ENCODE results near the gene GRAP2. TPM values are rescaled to one million over a fixed set of nuclear protein-coding genes. Genes with fewer than 3 reads are reported as not detected.

The GRAP2 gene
- total RNA-seq, 4 donors from 2014 or later, result 0.76 to 11.1 (median 1.1) TPM

DNA sequence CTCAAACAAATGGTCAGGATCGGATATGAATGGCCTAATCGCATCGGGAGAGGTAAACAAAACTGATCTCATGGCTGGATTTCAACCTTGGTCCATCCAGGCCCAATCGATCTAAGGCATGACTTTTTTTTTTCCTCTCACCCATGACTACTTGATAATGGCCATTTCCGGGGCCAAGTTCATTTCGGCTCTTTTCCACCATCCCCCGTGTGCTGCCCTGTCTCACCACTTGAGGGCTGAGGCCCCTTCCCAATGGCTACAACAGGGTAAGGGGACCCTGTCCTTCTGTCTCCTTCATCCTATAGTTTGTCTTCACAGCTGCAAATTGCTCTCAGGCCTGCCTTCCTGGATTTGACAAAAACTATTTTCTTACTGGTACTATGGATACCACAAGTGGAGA lies 26.7 kb downstream of the GRAP2 start:
- H3K27me3 ChIP-seq, result peaks cover 0 to 58% (median 0%) of the 10 kb centered on the region in 4 donors
- no peaks in the 10 kb centered on the region for H3K36me3 ChIP-seq
- H3K9me3 ChIP-seq, result no peaks in the 10 kb centered on the region
- intact Hi-C loops (cut with DNase I), result no loop called here
- peak overlapping the region in 2 of 4 donors; percentile 19 to 23 for H3K4me3 ChIP-seq
- WGBS, 2 donors, result 53 to 74% methylated on average over 7 of the region's 7 CpGs
- H3K27ac ChIP-seq, result peak overlapping the region in 1 of 4 donors; percentile 34
- TF ChIP-seq POLR2A (IDR thresholded peaks at IDR 0.05), result no peak
- TF ChIP-seq, protein P1, sequence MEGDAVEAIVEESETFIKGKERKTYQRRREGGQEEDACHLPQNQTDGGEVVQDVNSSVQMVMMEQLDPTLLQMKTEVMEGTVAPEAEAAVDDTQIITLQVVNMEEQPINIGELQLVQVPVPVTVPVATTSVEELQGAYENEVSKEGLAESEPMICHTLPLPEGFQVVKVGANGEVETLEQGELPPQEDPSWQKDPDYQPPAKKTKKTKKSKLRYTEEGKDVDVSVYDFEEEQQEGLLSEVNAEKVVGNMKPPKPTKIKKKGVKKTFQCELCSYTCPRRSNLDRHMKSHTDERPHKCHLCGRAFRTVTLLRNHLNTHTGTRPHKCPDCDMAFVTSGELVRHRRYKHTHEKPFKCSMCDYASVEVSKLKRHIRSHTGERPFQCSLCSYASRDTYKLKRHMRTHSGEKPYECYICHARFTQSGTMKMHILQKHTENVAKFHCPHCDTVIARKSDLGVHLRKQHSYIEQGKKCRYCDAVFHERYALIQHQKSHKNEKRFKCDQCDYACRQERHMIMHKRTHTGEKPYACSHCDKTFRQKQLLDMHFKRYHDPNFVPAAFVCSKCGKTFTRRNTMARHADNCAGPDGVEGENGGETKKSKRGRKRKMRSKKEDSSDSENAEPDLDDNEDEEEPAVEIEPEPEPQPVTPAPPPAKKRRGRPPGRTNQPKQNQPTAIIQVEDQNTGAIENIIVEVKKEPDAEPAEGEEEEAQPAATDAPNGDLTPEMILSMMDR (IDR thresholded peaks at IDR 0.05), result peak in 1 of 6 experiments; percentile 25
- no peak for DNase-seq
- H3K4me1 ChIP-seq, result peaks cover 0 to 22% (median 12%) of the 10 kb centered on the region in 3 donors

DNA sequence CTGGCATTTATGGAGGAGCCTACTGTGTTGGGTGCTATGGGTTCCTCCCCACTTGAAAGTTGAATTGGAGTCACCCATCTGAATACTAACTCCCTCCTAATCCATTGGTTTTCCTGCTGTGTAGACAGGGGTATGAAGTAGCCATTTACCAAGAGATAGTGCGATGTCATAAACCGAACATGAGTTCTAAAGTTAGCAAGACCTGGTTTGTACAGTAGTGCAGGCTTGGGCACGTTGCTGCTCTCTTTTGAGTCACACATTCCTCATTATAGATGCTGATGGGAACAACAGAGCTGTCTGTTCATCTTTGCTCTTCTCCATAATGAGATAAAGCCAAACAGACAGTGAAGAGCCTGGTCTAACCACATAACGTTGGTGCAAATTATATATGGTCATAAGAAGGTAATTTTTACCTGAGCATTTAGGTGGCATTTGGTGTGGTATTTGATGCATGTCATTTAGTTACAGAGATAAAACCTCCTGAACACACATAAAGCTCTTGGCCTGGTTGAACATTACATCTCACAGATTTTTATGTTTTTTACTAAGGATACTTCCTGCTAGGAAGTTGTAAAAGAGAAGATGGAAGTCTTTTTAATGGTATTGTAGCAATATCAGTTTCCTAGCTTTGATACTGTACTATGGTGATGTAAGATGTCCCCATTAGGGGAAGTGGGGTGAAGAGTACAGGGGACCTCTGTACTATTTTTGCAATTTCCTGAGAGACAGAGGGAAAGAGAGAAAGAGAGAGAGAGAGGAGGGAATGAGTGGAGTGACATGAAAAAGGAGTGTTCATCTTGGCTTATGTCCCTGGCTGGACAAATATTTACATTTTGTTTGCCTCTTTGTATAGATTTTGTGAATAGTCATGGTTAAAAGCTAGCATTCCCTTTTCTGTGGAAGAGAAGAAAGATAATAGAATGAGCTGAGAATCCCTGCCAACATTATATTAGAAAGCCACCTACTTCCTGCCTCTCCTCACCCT lies 27.9 kb downstream of the GRAP2 start:
- TF ChIP-seq, protein P1 (IDR thresholded peaks at IDR 0.05), result no peak
- TF ChIP-seq POLR2A (IDR thresholded peaks at IDR 0.05), result no peak
- intact Hi-C loops (cut with DNase I), result no loop called here
- 23 to 38% methylated on average over 4 of the region's 4 CpGs for WGBS, 2 donors
- Histone ChIP-seq H3K36me3 (no peaks in the 10 kb centered on the region), H3K4me3 (peak overlapping the region in 1 of 4 donors; percentile 6), H3K9me3 (no peaks in the 10 kb centered on the region), H3K27me3 (peaks cover 0 to 60% (median 0%) of the 10 kb centered on the region in 4 donors), H3K4me1 (peaks cover 0 to 22% (median 12%) of the 10 kb centered on the region in 3 donors), H3K27ac (peak overlapping the region in 2 of 4 donors; percentile 21 to 52)
- no peak for DNase-seq

DNA sequence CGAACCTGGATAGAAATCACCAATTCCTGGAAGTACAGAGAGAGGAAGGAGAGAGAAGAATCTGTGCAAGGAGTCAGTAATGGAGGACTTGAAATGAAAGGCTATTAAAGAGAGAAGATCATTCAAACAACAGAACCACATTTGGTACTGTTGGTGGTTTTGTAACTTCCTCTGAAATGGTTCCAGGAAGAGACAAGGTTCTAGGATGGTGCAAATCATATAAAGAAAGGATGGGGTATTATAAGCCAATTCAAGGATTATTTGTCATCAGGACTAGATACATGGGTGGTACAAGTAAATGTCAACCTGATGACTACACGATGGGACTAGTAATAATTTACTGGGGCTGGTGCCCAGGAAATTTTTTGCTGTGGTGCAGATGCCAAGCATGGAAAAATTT lies 30.4 kb downstream of the GRAP2 start:
- WGBS, 2 donors, result 45 to 58% methylated on average over 2 of the region's 2 CpGs
- Histone ChIP-seq H3K4me3 (no peak overlapping the region), H3K27ac (no peak overlapping the region), H3K27me3 (peaks cover 0 to 61% (median 0%) of the 10 kb centered on the region in 4 donors), H3K9me3 (no peaks in the 10 kb centered on the region), H3K36me3 (no peaks in the 10 kb centered on the region), H3K4me1 (peaks cover 0 to 22% (median 12%) of the 10 kb centered on the region in 3 donors)
- no peak for DNase-seq
- TF ChIP-seq POLR2A (IDR thresholded peaks at IDR 0.05), result no peak
- TF ChIP-seq, protein P1 (IDR thresholded peaks at IDR 0.05), result no peak
- intact Hi-C loops (cut with DNase I), result no loop called here

DNA sequence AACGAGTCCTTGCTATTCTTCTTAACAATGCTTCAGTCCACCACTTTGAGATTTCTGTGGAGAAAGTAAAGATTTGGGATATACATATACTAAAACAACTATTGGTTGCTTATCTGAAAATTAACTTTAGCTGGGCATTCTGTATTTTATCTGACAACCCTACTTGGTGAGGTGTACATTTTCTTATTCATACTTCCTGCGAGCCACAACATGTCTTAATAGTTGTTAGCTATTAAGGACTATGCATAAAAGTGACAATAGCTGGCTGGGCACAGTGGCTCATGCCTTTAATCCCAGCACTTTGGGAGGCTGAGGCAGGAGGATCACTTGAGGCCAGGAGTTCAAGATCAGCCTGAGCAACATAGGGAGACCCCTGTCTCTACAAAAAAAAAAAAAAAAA lies 31.3 kb downstream of the GRAP2 start:
- Histone ChIP-seq H3K4me3 (no peak overlapping the region), H3K36me3 (no peaks in the 10 kb centered on the region), H3K9me3 (no peaks in the 10 kb centered on the region), H3K27ac (peak overlapping the region in 1 of 4 donors; percentile 12), H3K27me3 (peaks cover 0 to 60% (median 0%) of the 10 kb centered on the region in 4 donors), H3K4me1 (peaks cover 0 to 22% (median 12%) of the 10 kb centered on the region in 3 donors)
- no peak for DNase-seq
- intact Hi-C loops (cut with DNase I), result no loop called here
- 48 to 58% methylated on average over 2 of the region's 2 CpGs for WGBS, 2 donors
- TF ChIP-seq POLR2A (IDR thresholded peaks at IDR 0.05), result no peak
- TF ChIP-seq, protein P1 (IDR thresholded peaks at IDR 0.05), result no peak
